H9 (cell line): ENCODE data around the gene NXPH4. TPM values are rescaled to one million over a fixed set of nuclear protein-coding genes. Genes with fewer than 3 reads are reported as not detected.
A peak's percentile ranks its signal among the peaks of the same experiment; 100 is the strongest.

Source experiments
- DNase-seq: peaks from one replicate; pipeline ENCODE4 v3.0.0-alpha.2; 2017
- H2AFZ ChIP-seq: one replicate; pipeline ENCODE4 v1.6.1; 2013; ENCODE audit warnings: mild to moderate bottlenecking, low read length, control low read depth, moderate library complexity
- H2AK5ac ChIP-seq: 2 replicates; pipeline ENCODE4 v1.6.1; 2013; ENCODE audit warnings: low read length, control low read depth, mixed read lengths; ENCODE audit not compliant: insufficient read length
- H2BK120ac ChIP-seq: one replicate; pipeline ENCODE4 v1.6.1; 2013; ENCODE audit warnings: low read depth, mild to moderate bottlenecking, low read length, control low read depth, inconsistent platforms; ENCODE audit not compliant: poor library complexity, severe bottlenecking
- H2BK12ac ChIP-seq: 2 replicates; pipeline ENCODE4 v1.6.1; 2013; ENCODE audit warnings: low read length, control low read depth, mixed read lengths, low read depth; ENCODE audit not compliant: insufficient read length
- H2BK15ac ChIP-seq: 2 replicates; pipeline ENCODE4 v1.6.1; 2013; ENCODE audit warnings: low read depth, low read length, control low read depth
- H2BK20ac ChIP-seq: one replicate; pipeline ENCODE4 v1.6.1; 2013; ENCODE audit warnings: low read depth, mild to moderate bottlenecking, low read length, control low read depth, inconsistent platforms; ENCODE audit not compliant: poor library complexity, severe bottlenecking
- H2BK5ac ChIP-seq: 2 replicates; pipeline ENCODE4 v1.6.1; 2013; ENCODE audit warnings: low read length, control low read depth, mixed read lengths; ENCODE audit not compliant: insufficient read length
- H3K14ac ChIP-seq: 2 replicates; pipeline ENCODE4 v1.6.1; 2013; ENCODE audit warnings: low read length, control low read depth; ENCODE audit not compliant: insufficient read depth
- H3K18ac ChIP-seq: 2 replicates; pipeline ENCODE4 v1.6.1; 2013; ENCODE audit warnings: low read depth, mild to moderate bottlenecking, mixed read lengths, low read length, control low read depth; ENCODE audit not compliant: insufficient read length
- H3K23ac ChIP-seq: 2 replicates; pipeline ENCODE4 v1.6.1; 2013; ENCODE audit warnings: low read length, control low read depth, mixed read lengths, low read depth; ENCODE audit not compliant: insufficient read length
- H3K23me2 ChIP-seq: 2 replicates; pipeline ENCODE4 v1.6.1; 2013; ENCODE audit warnings: low read depth, mild to moderate bottlenecking, mixed read lengths, low read length, control low read depth; ENCODE audit not compliant: insufficient read length, poor library complexity, severe bottlenecking
- H3K27ac ChIP-seq: 2 replicates; pipeline ENCODE4 v1.5.1; 2013; ENCODE audit warnings: low read length, control low read depth, mixed read lengths, low read depth; ENCODE audit not compliant: insufficient read length
- H3K27me3 ChIP-seq: 2 replicates; pipeline ENCODE4 v1.6.1; 2013; ENCODE audit warnings: low read length, control low read depth, inconsistent platforms; ENCODE audit not compliant: insufficient read depth
- H3K4ac ChIP-seq: 2 replicates; pipeline ENCODE4 v1.6.1; 2013; ENCODE audit warnings: low read depth, mild to moderate bottlenecking, control low read depth, inconsistent platforms, low read length, moderate library complexity
- H3K4me1 ChIP-seq: 2 replicates; pipeline ENCODE4 v1.6.1; 2013; ENCODE audit warnings: low read length, control low read depth, inconsistent platforms; ENCODE audit not compliant: insufficient read depth
- H3K4me2 ChIP-seq: 2 replicates; pipeline ENCODE4 v1.6.1; 2013; ENCODE audit warnings: low read length, control low read depth, mixed read lengths; ENCODE audit not compliant: insufficient read length, insufficient read depth
- H3K56ac ChIP-seq: 2 replicates; pipeline ENCODE4 v1.6.1; 2013; ENCODE audit warnings: low read depth, mild to moderate bottlenecking, mixed read lengths, low read length, control low read depth; ENCODE audit not compliant: insufficient read length
- H3K79me1 ChIP-seq: 2 replicates; pipeline ENCODE4 v1.6.1; 2013; ENCODE audit warnings: low read depth, mild to moderate bottlenecking, moderate library complexity, low read length, control low read depth, inconsistent platforms; ENCODE audit not compliant: insufficient read depth, poor library complexity, severe bottlenecking
- H3K79me2 ChIP-seq: 2 replicates; pipeline ENCODE4 v1.6.1; 2013; ENCODE audit warnings: low read length, control low read depth, inconsistent platforms; ENCODE audit not compliant: insufficient read depth
- H3K9ac ChIP-seq: 2 replicates; pipeline ENCODE4 v1.6.1; 2013; ENCODE audit warnings: low read length, control low read depth, mixed read lengths; ENCODE audit not compliant: insufficient read length; ENCODE audit errors: extremely low read depth
- H3K9me3 ChIP-seq: one replicate; pipeline ENCODE4 v1.6.1; 2013; ENCODE audit warnings: low read depth, low read length, inconsistent platforms; ENCODE audit not compliant: control insufficient read depth
- H3T11ph ChIP-seq: one replicate; pipeline ENCODE4 v1.6.1; 2013; ENCODE audit warnings: mild to moderate bottlenecking, low read length, control low read depth, inconsistent platforms
- H4K20me1 ChIP-seq: one replicate; pipeline ENCODE4 v1.6.1; 2013; ENCODE audit not compliant: control insufficient read depth, insufficient read length, insufficient read depth
- H4K5ac ChIP-seq: 2 replicates; pipeline ENCODE4 v1.6.1; 2013; ENCODE audit warnings: low read depth, mild to moderate bottlenecking, mixed read lengths, low read length, control low read depth; ENCODE audit not compliant: insufficient read length
- H4K8ac ChIP-seq: replicated peaks from 2 replicates; pipeline ENCODE4 v1.6.1; 2013; ENCODE audit warnings: low read length, control low read depth, mixed read lengths, low read depth; ENCODE audit not compliant: insufficient read length
- H4K91ac ChIP-seq: 2 replicates; pipeline ENCODE4 v1.6.1; 2013; ENCODE audit warnings: low read depth, mild to moderate bottlenecking, moderate library complexity, mixed read lengths, low read length, control low read depth; ENCODE audit not compliant: insufficient read length
- H3K27ac Mint-ChIP-seq, 3 experiments: 2 replicates in 2 of 3; 3 replicates in 1 of 3; pipeline ENCODE4 v1.8.0; 2020 to 2021; ENCODE audit warnings: mixed read lengths in 3 of 3, mild to moderate bottlenecking in 1 of 3, moderate library complexity in 1 of 3
- H3K27me3 Mint-ChIP-seq: 2 replicates; pipeline ENCODE4 v1.8.0; 2021; ENCODE audit warnings: low read depth, mild to moderate bottlenecking, moderate library complexity, mixed read lengths
- H3K36me3 Mint-ChIP-seq, 3 experiments: 2 replicates in 2 of 3; 3 replicates in 1 of 3; pipeline ENCODE4 v1.8.0; 2020 to 2021; ENCODE audit warnings: low read depth in 3 of 3, mixed read lengths in 3 of 3; ENCODE audit not compliant: insufficient read depth in 1 of 3
- H3K4me1 Mint-ChIP-seq, 2 experiments: 2 replicates each; pipeline ENCODE4 v1.8.0; 2020; ENCODE audit warnings: mixed read lengths in 2 of 2
- H3K4me3 Mint-ChIP-seq, 2 experiments: 2 replicates in 1 of 2; 3 replicates in 1 of 2; pipeline ENCODE4 v1.8.0; 2020 to 2021; ENCODE audit warnings: mild to moderate bottlenecking in 2 of 2, mixed read lengths in 2 of 2, moderate library complexity in 1 of 2
- H3K9me3 Mint-ChIP-seq, 2 experiments: 2 replicates in 1 of 2; 3 replicates in 1 of 2; pipeline ENCODE4 v1.8.0; 2020; ENCODE audit warnings: mild to moderate bottlenecking in 2 of 2, mixed read lengths in 2 of 2, moderate library complexity in 1 of 2
- CTCF ChIP-seq: fragments of 200-600 bp; sonication (generic); conservative IDR thresholded peaks from 3 replicates; pipeline ENCODE4 v1.8.0; 2021; ENCODE audit warnings: antibody characterized with exemption, mild to moderate bottlenecking
- WGBS: extraction: QIAGEN DNeasy Blood & Tissue Kit; methylation state at CpG from one replicate; pipeline ENCODE4 v1.1.7; 2013; ENCODE audit warnings: missing lambda C conversion rate, low lambda C conversion rate, mixed read lengths; ENCODE audit not compliant: insufficient read length; ENCODE audit errors: extremely low coverage; 5-methylcytosine and 5-hydroxymethylcytosine counted together
- total RNA-seq: library from RNA; stranded (reverse); gene quantifications from 2 replicates; pipeline ENCODE4 v1.2.1, GENCODE V29; 2021

The NXPH4 gene
- total RNA-seq, 1 experiment from 2014 or later = 2.1 TPM

GRCh38 chr12:57176139-57176477 lies 40.5 kb upstream of the NXPH4 start:
- no peak overlapping the region for H3K9ac ChIP-seq
- Mint-ChIP-seq H3K9me3 (no peaks in the 10 kb centered on the region), H3K27ac (peak overlapping the region in 1 of 3 experiments; percentile 13; a peak in 1 of 7 replicates), H3K4me3 (no peak overlapping the region), H3K27me3 (no peaks in the 10 kb centered on the region), H3K4me1 (peaks cover 0 to 7% of the 10 kb centered on the region in 2 experiments; a peak in 2 of 4 replicates), H3K36me3 (peaks cover 49 to 84% (median 79%) of the 10 kb centered on the region in 3 experiments; a peak in 6 of 7 replicates)
- H4K5ac ChIP-seq = no peak overlapping the region
- no peak overlapping the region for H2BK120ac ChIP-seq
- H3T11ph ChIP-seq = no peak overlapping the region
- H3K79me1 ChIP-seq = no peaks in the 10 kb centered on the region
- no CpG with 5 or more reads among the region's 9 CpGs for WGBS
- no peaks in the 10 kb centered on the region for H3K23me2 ChIP-seq
- H3K79me2 ChIP-seq = no peaks in the 10 kb centered on the region
- TF ChIP-seq CTCF = 0 out of 3 replicates have a peak, but pooled peaks have one; percentile 28
- no peak overlapping the region for H3K4me2 ChIP-seq
- H2BK5ac ChIP-seq = no peak overlapping the region
- H2BK15ac ChIP-seq = no peak overlapping the region
- H3K9me3 ChIP-seq = no peaks in the 10 kb centered on the region
- no peaks in the 10 kb centered on the region for H3K4me1 ChIP-seq
- H3K27ac ChIP-seq = no peak overlapping the region
- no peak overlapping the region for H3K14ac ChIP-seq
- H4K91ac ChIP-seq = no peak overlapping the region
- H2AK5ac ChIP-seq = no peak overlapping the region
- H4K20me1 ChIP-seq = peaks cover 3% of the 10 kb centered on the region
- H2BK12ac ChIP-seq = no peak overlapping the region
- no peak for DNase-seq
- no peaks in the 10 kb centered on the region for H3K27me3 ChIP-seq
- H2AFZ ChIP-seq = no peak overlapping the region
- H3K23ac ChIP-seq = no peak overlapping the region
- no peak overlapping the region for H2BK20ac ChIP-seq
- H3K4ac ChIP-seq = no peak overlapping the region
- H3K56ac ChIP-seq = no peak overlapping the region
- H3K18ac ChIP-seq = no peak overlapping the region
- H4K8ac ChIP-seq = no peak overlapping the region
